ENCODE measurements around the gene ABCA9.

DNA sequence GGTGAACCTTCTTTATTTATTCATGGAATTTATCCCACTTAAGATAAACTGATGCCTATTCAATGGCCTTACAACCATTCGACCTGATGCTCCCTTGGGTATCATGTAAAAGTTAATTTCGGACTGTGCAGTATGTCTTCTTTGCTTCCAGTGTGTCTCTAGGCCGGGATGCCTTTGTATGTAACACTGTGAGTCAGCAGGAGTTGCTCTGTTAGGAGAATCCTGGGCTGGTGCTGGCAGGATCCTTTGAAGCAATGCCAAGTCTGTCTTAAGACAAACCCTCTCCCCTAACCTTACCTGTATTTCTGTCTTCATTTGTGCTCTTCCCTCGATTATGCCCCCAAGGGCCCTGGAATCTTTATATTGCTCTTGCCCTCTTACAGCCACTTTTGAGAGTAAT lies 67.6 kb downstream of the ABCA9 start:
- TF ChIP-seq CTCF (IDR thresholded peaks at IDR 0.05): no peak
- no peak for TF ChIP-seq NR2C2 (CRISPR knock-in tag; IDR thresholded peaks at IDR 0.05)
- TF ChIP-seq, protein P1, sequence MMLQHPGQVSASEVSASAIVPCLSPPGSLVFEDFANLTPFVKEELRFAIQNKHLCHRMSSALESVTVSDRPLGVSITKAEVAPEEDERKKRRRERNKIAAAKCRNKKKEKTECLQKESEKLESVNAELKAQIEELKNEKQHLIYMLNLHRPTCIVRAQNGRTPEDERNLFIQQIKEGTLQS (CRISPR knock-in tag; conservative IDR thresholded peaks at IDR 0.05): no peak
- no peak for TF ChIP-seq TEAD4 (CRISPR knock-in tag; IDR thresholded peaks at IDR 0.05)
- TF ChIP-seq ATF1 (CRISPR knock-in tag; IDR thresholded peaks at IDR 0.05): no peak
- TF ChIP-seq ETV6 (CRISPR knock-in tag; IDR thresholded peaks at IDR 0.05): no peak
- TF ChIP-seq NR1H2 (CRISPR knock-in tag; IDR thresholded peaks at IDR 0.05): no peak
- TF ChIP-seq, protein P2, sequence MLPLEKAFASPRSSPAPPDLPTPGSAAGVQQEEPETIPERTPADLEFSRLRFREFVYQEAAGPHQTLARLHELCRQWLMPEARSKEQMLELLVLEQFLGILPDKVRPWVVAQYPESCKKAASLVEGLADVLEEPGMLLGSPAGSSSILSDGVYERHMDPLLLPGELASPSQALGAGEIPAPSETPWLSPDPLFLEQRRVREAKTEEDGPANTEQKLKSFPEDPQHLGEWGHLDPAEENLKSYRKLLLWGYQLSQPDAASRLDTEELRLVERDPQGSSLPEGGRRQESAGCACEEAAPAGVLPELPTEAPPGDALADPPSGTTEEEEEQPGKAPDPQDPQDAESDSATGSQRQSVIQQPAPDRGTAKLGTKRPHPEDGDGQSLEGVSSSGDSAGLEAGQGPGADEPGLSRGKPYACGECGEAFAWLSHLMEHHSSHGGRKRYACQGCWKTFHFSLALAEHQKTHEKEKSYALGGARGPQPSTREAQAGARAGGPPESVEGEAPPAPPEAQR (CRISPR knock-in tag; IDR thresholded peaks at IDR 0.05): no peak
- TF ChIP-seq IRF2 (CRISPR knock-in tag; IDR thresholded peaks at IDR 0.05; ENCODE audit: borderline replicate concordance, low read depth): no peak
- TF ChIP-seq, protein P3, sequence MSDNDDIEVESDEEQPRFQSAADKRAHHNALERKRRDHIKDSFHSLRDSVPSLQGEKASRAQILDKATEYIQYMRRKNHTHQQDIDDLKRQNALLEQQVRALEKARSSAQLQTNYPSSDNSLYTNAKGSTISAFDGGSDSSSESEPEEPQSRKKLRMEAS (CRISPR knock-in tag; IDR thresholded peaks at IDR 0.05): no peak
- TF ChIP-seq E2F5 (CRISPR knock-in tag; IDR thresholded peaks at IDR 0.05): no peak
- TF ChIP-seq ZNF317 (CRISPR knock-in tag; IDR thresholded peaks at IDR 0.05; ENCODE audit: borderline replicate concordance, low read depth): no peak
- no peak for TF ChIP-seq GABPB1 (CRISPR knock-in tag; IDR thresholded peaks at IDR 0.05)
